NCI-H2227 (cell line): Measurements from ENCODE around the gene EFNA4.

ENCODE experiments used
- DNase-seq: peaks from one replicate; lab custom pipeline; 2025; ENCODE audit not compliant: unreplicated experiment; lab: John Stamatoyannopoulos, UW

EFNA4 gene

GRCh38 chr1:155032886-155033285 is 30.7 kb upstream of the EFNA4 start:
- no peak for DNase-seq

GRCh38 chr1:155033524-155033923 is 30.0 kb upstream of the EFNA4 start, which contains the start of the genes DCST1 and DCST2:
Gene DCST1, plus strand, starts transcription at chr1:155033824. Its CDS starts 213 bp downstream, at chr1:155034037.
Gene DCST2, minus strand, starts transcription at chr1:155033781. Its CDS starts 80 bp downstream, at chr1:155033701.
- no peak for DNase-seq

- no peak for DNase-seq
Measured at GRCh38 chr1:155034318-155035208, 29.0 kb upstream of the EFNA4 start.

DNA sequence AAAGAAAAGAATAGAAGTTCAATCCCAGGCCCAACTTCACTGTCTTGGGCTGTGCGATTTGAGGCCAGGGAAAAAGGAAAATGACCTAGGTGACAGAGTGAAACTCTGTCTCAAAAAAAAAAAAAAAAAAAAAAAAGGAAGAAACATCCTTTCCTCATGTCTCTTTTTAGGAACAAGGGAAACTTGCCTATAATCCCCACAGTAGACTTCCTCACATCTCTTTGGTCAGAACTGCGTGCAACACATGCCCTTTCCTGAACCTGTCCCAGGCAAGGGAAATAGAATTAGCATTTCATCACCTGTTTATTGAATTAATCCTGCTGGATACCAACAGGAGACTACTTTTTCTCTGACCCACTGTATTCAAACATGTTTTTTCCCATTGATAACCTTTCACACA is 27.6 kb upstream of the EFNA4 start:
- no peak for DNase-seq

- no peak for DNase-seq
Measured at GRCh38 chr1:155037043-155037442, 26.5 kb upstream of the EFNA4 start.

DNA sequence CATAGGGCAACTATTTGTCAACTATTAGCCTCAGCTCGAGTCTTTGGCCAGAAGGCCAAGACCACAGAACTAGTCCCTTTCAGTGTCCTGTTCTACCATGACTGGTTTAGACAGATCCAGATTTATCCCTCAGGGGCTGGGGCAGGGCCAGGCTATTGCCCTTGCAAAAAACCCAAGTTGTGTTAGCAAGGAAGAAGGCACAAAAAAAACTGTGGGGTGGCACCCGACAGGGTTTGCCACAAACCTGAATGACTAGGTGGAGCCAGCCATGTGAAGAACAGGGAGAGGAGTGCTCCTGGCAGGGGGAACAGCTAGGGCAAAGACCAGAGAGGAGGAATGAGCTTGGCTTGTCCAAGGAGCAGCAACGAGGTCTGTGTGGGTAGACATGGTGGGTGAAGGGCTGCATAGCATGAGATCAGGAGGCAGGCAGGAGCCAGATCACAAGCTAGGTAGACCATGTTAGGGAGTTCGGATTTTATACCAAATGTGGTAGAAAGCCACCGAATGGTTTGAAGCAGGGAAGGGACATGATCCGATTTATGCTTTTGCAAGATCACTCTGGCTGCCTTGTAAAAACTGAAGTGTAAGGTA is 25.6 kb upstream of the EFNA4 start:
- DNase-seq = no peak

- no peak for DNase-seq
Measured at GRCh38 chr1:155038602-155039307, 24.8 kb upstream of the EFNA4 start.

- no peak for DNase-seq
Measured at GRCh38 chr1:155039308-155039669, 24.3 kb upstream of the EFNA4 start.

GRCh38 chr1:155040358-155041093 is 23.0 kb upstream of the EFNA4 start:
- no peak for DNase-seq

DNA sequence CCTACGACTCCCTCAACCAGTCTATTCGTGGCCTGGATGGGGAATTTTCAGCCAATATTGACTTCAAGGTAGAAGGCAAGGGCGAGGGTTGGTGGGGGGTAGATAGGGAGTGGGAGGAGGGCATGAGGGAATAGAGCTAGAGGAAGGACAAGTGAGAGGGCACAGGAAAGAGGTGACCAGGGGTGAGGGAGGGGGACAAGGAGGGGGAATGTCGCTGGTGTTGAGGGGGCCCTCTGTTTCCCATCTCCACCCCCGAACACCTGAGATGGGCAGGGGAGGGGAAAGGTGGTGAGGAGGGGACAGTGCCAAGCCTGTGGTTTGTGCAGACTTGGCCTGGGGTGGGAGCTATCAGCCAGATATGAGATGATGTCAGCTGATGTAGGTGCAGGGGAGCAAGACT is 20.8 kb upstream of the EFNA4 start:
- DNase-seq = no peak

DNA sequence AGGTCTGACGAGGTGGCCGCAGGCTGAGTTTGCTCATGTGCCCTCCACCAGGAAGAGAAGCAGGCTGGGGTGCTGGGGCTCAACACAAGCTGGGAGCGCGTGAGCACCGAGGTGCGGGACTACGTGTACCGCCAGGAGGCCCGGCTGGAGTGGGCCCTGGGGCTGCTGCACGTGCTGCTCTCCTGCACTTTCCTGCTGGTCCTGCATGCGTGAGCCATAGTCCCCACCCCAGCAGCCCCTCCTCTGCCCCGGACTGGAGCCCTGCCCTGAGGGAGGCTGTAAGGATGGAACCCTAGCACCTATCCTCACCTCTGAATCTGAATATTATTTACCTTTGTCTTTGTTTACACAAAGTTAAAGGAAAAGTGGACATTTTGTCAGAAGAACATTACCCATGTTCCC is 20.2 kb upstream of the EFNA4 start:
- no peak for DNase-seq

DNA sequence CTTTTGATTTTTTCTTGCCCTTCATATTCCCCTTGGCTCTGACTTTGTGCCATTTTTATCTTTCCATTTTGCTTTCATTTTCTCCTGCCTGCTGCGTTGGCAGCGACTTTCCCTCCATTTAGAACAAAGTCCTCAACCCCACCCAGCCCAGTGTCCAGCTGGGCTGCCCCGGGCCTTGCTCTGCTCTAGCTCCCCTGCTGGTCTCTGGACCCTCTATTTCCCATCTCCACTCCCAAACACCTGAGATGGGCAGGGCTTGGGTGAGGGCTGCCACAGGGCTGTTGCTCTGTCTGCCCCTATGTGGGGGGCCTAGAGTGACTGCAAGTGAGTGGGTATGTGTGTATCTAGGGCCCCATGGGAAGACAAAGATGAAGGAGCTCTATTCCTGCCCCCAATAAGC is 19.7 kb upstream of the EFNA4 start:
- DNase-seq = no peak

GRCh38 chr1:155044365-155044764 is 19.2 kb upstream of the EFNA4 start:
- no peak for DNase-seq

DNA sequence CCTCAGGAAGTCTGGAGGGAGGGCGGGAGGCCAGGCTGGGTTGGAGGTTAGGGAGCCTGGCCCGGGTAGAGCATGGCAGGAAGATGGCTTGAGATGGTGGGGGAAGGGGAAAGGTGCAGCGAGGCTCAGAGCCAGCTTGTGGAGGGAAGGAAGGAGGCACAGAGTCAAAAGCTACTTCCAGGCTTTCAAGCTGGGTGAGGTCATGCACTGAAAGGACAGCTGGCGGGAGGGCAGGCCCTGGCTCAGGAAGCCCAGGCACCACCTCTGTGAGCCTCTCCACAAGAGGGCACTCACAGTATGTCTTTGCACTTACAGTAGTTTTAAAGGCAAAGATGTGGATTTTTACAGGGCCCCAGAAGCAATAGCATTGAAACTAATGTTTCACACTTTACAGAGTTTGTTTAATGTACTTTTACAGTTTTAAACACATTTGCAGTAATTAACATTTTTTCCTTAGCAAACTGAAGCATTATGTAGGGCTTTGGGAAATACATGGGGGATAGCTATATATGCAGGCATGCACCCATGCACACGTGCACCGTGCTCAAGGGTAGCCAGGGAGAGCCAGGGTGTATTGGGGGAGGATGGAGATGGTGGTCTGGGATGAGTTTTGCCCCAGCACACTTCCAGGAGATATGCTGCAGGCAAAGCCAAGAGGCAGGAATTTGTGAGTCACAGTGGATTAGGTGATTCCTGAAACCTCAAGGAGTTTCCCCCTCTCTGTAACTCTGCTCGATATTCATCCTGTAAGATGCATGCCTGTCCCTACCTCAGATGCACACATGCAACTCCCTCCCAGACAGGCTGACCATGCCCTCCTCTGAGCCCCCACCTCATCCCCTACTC is 18.5 kb upstream of the EFNA4 start:
- DNase-seq = peak; percentile 30

DNA sequence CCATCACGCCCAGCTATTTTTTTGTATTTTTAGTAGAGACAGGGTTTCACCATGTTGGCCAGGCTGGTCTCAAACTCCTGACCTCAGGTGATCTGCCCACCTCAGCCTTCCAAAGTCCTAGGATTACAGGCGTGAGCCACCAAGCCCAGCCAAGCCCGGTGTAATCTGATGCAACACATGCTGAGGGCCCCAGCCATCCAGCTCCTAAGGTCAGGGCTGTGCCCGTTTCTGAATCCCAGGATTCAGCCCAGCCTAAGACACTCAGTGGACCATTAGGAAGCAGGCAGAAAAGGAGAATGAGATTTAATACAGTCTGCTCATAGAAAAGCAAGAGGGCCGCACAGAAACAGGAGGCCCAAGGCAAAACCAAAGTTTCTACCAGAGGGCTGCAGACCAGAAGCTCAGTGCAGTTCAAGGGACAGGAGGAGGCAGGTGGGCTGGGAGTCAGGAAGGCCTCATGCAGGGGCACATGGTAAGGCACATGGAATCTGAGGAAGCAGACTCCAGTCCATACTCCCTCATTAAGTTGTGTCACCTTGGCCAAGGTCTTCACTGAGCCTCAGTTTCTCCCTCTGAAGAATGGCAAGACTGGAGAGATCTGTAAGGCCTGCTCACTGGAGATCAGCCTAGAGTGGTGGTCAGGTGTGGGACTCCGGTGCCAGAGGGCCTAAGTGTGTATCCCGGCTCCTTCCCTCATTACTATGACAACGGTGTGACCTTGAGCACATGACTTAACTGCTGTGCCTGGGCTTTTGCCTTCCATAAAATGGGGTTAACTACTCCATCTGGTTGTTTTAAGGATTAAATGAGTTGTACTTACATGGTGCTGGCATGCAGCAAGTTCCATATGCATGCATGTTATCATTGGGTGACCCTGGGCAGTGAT is 14.8 kb upstream of the EFNA4 start:
- no peak for DNase-seq

DNA sequence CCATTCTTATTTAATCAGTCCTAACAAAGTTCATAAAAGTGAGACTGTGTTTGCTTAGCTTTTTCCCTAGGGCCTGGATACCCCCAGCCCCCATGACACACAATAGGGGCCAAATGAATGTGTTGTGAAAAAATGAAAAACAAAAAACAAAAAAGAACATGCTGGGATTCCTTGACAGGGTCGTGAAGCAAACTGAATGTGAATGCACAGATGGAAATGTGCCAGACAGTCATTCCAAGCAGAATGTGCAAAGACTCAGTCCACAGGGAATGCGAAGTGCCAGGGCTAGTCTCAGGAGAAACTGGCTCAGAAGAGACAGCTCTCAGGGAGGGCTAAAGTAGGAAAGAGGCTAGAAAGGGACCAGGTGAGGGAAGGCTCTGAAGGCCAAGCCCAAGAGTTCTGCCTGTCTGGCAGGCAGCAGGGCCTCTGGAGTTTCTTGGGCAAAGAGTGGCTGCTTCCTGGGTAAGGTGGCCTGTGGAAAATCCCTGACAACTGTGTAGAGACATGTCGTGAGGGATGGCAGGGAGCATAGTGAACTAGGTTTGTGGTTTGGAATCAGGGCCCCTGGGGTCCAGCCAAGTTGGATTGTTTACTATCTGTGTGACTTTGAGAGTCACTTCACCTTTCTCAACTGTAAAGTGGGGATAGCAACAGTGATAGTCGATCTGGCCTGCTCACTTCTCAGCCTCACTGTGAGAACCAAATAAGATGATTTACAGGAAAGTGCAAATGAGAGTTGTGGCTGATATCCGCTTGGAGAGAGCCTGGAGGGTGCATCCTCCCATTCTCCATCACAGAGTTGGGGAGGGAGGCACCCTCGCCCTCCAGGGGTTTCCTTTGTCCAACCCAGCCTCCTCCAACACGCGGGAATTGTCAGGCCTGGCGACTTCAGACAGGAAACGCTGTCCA is 13.6 kb upstream of the EFNA4 start:
- no peak for DNase-seq

DNA sequence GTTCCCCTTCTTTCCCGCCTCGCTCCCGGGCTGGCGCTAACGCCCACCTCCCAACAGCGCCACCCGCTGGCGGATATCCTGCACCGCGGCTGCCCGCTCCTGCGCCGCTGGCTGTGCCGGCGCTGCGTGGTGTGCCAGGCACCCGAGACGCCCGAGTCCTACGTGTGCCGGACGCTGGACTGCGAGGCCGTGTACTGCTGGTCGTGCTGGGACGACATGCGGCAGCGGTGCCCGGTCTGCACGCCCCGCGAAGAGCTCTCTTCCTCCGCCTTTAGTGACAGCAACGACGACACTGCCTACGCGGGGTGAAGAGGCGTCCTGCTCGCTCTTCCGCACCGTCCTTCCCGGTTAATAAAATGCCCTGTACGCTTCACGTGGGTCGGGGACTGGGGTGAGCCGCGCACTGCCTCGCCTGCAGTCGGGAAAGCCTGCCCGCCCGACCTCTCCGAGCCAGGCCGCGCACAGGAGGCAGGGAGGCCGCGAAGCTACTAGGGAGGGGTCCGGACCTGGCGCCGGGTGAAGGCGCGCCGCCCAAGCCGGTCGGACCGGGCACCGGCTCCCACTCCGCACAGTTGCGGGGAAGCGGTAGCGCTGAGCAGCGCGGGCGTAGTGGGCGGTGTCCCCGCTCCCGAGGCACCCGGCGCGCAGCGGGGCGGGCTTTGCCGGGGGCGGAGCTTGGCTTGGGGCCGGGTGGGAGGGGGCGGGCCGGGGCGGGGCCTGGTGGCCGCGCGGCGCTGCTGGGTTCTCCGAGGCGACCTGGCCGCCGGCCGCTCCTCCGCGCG is 12.8 kb upstream of the EFNA4 start, which contains the start of gene ADAM15:
Gene ADAM15 (plus strand): TSS at position 757 of the 782 bp plus-strand sequence. CDS start 71 bp downstream, outside the sequence.
- DNase-seq = peak; percentile 90
